DOHH2 (cell line): ENCODE measurements around the gene SHISA7.

Experiments
- EZH2phosphoT487 ChIP-seq: fragments of 200-600 bp; sonication (generic); IDR thresholded peaks from 2 replicates; pipeline ENCODE4 v1.6.1; 2017; ENCODE audit warnings: borderline replicate concordance, mild to moderate bottlenecking, antibody characterized with exemption, low read length, moderate library complexity, mixed read lengths
- TF ChIP-seq, protein P1 (sequence below): fragments of 200-600 bp; sonication (generic); IDR thresholded peaks from one replicate; pipeline ENCODE4 v1.5.1; 2014; ENCODE audit warnings: antibody characterized with exemption, mild to moderate bottlenecking, low read depth, low read length; ENCODE audit not compliant: poor library complexity, severe bottlenecking

DNA sequence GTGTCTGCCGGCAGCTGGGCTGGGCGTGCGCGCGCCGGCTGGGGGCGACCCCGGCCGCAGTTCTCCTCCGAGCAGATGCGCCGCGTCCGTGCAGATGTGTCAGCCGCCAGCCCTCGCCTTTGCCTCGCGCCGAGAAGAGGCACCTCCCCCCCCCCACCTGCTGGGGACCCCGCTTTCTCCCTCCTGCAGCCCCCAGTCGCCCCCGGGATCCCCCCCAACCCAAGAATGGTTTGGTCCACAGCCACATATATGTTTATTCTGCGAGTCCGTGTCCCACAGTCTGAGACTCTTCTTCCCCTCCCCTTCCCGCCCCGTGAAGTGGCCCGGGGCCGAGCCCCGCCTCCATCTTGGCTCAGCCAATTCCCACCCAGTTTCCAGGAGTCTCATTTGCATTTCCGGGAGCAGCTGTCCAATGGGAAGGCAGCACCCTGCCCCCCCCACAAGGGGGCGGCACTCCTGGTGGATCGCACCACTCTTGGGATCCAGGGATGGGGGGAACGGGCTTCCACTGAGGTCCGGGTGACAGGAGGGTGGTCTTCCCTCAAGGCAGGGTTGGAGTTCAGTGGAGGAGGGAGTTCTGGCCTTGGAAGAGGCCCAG is 9.7 kb upstream of the SHISA7 start:
- TF ChIP-seq, protein P1, sequence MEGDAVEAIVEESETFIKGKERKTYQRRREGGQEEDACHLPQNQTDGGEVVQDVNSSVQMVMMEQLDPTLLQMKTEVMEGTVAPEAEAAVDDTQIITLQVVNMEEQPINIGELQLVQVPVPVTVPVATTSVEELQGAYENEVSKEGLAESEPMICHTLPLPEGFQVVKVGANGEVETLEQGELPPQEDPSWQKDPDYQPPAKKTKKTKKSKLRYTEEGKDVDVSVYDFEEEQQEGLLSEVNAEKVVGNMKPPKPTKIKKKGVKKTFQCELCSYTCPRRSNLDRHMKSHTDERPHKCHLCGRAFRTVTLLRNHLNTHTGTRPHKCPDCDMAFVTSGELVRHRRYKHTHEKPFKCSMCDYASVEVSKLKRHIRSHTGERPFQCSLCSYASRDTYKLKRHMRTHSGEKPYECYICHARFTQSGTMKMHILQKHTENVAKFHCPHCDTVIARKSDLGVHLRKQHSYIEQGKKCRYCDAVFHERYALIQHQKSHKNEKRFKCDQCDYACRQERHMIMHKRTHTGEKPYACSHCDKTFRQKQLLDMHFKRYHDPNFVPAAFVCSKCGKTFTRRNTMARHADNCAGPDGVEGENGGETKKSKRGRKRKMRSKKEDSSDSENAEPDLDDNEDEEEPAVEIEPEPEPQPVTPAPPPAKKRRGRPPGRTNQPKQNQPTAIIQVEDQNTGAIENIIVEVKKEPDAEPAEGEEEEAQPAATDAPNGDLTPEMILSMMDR = no peak
- TF ChIP-seq EZH2phosphoT487 = no peak
